A549 treated with DMSO at 1 μM for 4 hours (cell line): ENCODE data around the gene TMC5. TPM values are rescaled to one million over a fixed set of nuclear protein-coding genes. Genes with fewer than 3 reads are reported as not detected.

ENCODE experiments used
- total RNA-seq: library from RNA; stranded (reverse); fragments of 200-300 nt; extraction: Qiagen RNA extraction; gene quantifications from 5 replicates; pipeline ENCODE4 v1.2.3, GENCODE V29; 2022; ENCODE audit warnings: low read depth

Gene TMC5
- 7.1 to 9.4 TPM (median 8.1 TPM) in 5 replicates for total RNA-seq

GRCh38 chr16:19417640-19418039 lies at the start of gene TMC5:
TMC5 (plus strand) TSS chr16:19417883; CDS start chr16:19440039, 22,156 bp downstream.

GRCh38 chr16:19521471-19522396 lies 104.1 kb downstream of the TMC5 start, which contains the start of gene GDE1:
GDE1 (minus strand) TSS chr16:19522098; CDS start chr16:19521964, 134 bp downstream.

GRCh38 chr16:19523559-19524355 lies 106.1 kb downstream of the TMC5 start, which contains the start of gene CCP110:
CCP110 (plus strand) TSS chr16:19523942; CDS start chr16:19527882, 3,940 bp downstream.

Other genes with a start within 250 kb of the TMC5 start
- gene SYT17, start 249.6 kb upstream of the TMC5 start, total RNA-seq = 9.5 to 13.0 TPM (median 11.6 TPM) in 5 replicates
- gene CLEC19A, start 132.2 kb upstream of the TMC5 start, total RNA-seq = 0.10 to 0.17 TPM (median 0.15 TPM) in 5 replicates
- 83.4 to 102 TPM (median 91.4 TPM) in 5 replicates for gene GDE1, start 104.2 kb downstream of the TMC5 start, total RNA-seq
- 8.9 to 12.8 TPM (median 11.8 TPM) in 5 replicates for gene CCP110, start 106.1 kb downstream of the TMC5 start, total RNA-seq
- 33.4 to 37.3 TPM (median 35.0 TPM) in 5 replicates for gene VPS35L, start 137.8 kb downstream of the TMC5 start, total RNA-seq